ENCODE results near the gene APP.
"Not testable (repeated sequence)": the region's sequence is repeated elsewhere in the genome, so short reads cannot be mapped to it uniquely, and the experiment has no call there.

The APP gene

GRCh38 chr21:25927195-25927880, 243.2 kb downstream of the APP start:
- Histone ChIP-seq H3K4me2 (ENCODE audit: low read depth, low read length, poor library complexity, severe bottlenecking) (no peak overlapping the region), H3K9me3 (ENCODE audit: insufficient read depth, low read depth, low read length) (no peaks in the 10 kb centered on the region; the same call in 1 of the 2 replicates), H3K36me3 (ENCODE audit: insufficient read depth, low read length) (no peaks in the 10 kb centered on the region), H3K27me3 (ENCODE audit: insufficient read depth, low read length, poor library complexity, severe bottlenecking) (no peaks in the 10 kb centered on the region), H3K9ac (ENCODE audit: low read depth, low read length, poor library complexity, severe bottlenecking) (no peak overlapping the region), H3K4me3 (ENCODE audit: low read length, poor library complexity, severe bottlenecking) (no peak overlapping the region), H3F3A (ENCODE audit: low read depth) (no peaks in the 10 kb centered on the region), H2AFZ (ENCODE audit: low read length) (no peak overlapping the region), H3K79me2 (ENCODE audit: insufficient read depth, low read length) (no peaks in the 10 kb centered on the region), H3K4me1 (ENCODE audit: insufficient read depth, low read length, poor library complexity, severe bottlenecking) (no peaks in the 10 kb centered on the region), H3K9me2 (replicated peaks; ENCODE audit: low read depth, low read length) (no peaks in the 10 kb centered on the region), H4K20me1 (ENCODE audit: insufficient read depth, low read length, poor library complexity, severe bottlenecking) (no peaks in the 10 kb centered on the region)
- no peak for TF ChIP-seq CTCF (conservative IDR thresholded peaks at IDR 0.05; ENCODE audit: low read length)
- TF ChIP-seq EZH2phosphoT487 (IDR thresholded peaks at IDR 0.05; ENCODE audit: borderline replicate concordance), result no peak

GRCh38 chr21:25925936-25926335, 244.6 kb downstream of the APP start:
- no peaks in the 10 kb centered on the region for H3K27me3 ChIP-seq (ENCODE audit: insufficient read depth, low read length, poor library complexity, severe bottlenecking)
- H3K9me3 ChIP-seq (ENCODE audit: insufficient read depth, low read depth, low read length), result no peaks in the 10 kb centered on the region; the same call in 1 of the 2 replicates
- no peak overlapping the region for H3K4me2 ChIP-seq (ENCODE audit: low read depth, low read length, poor library complexity, severe bottlenecking)
- no peak for TF ChIP-seq EZH2phosphoT487 (IDR thresholded peaks at IDR 0.05; ENCODE audit: borderline replicate concordance)
- TF ChIP-seq CTCF (conservative IDR thresholded peaks at IDR 0.05; ENCODE audit: low read length), result no peak
- no peak overlapping the region for H3K4me3 ChIP-seq (ENCODE audit: low read length, poor library complexity, severe bottlenecking)
- no peaks in the 10 kb centered on the region for H3K9me2 ChIP-seq (replicated peaks; ENCODE audit: low read depth, low read length)
- no peaks in the 10 kb centered on the region for H4K20me1 ChIP-seq (ENCODE audit: insufficient read depth, low read length, poor library complexity, severe bottlenecking)
- H3K9ac ChIP-seq (ENCODE audit: low read depth, low read length, poor library complexity, severe bottlenecking), result no peak overlapping the region
- no peaks in the 10 kb centered on the region for H3K36me3 ChIP-seq (ENCODE audit: insufficient read depth, low read length)
- H2AFZ ChIP-seq (ENCODE audit: low read length), result no peak overlapping the region
- no peaks in the 10 kb centered on the region for H3K79me2 ChIP-seq (ENCODE audit: insufficient read depth, low read length)
- H3K4me1 ChIP-seq (ENCODE audit: insufficient read depth, low read length, poor library complexity, severe bottlenecking), result no peaks in the 10 kb centered on the region
- no peaks in the 10 kb centered on the region for H3F3A ChIP-seq (ENCODE audit: low read depth)

GRCh38 chr21:25925064-25925800, 245.3 kb downstream of the APP start:
- no peak overlapping the region for H3K9ac ChIP-seq (ENCODE audit: low read depth, low read length, poor library complexity, severe bottlenecking)
- no peaks in the 10 kb centered on the region for H3K27me3 ChIP-seq (ENCODE audit: insufficient read depth, low read length, poor library complexity, severe bottlenecking)
- no peaks in the 10 kb centered on the region for H3K9me3 ChIP-seq (ENCODE audit: insufficient read depth, low read depth, low read length)
- no peaks in the 10 kb centered on the region for H3F3A ChIP-seq (ENCODE audit: low read depth)
- no peaks in the 10 kb centered on the region for H3K79me2 ChIP-seq (ENCODE audit: insufficient read depth, low read length)
- H3K36me3 ChIP-seq (ENCODE audit: insufficient read depth, low read length), result no peaks in the 10 kb centered on the region
- H3K4me2 ChIP-seq (ENCODE audit: low read depth, low read length, poor library complexity, severe bottlenecking), result no peak overlapping the region
- H3K4me1 ChIP-seq (ENCODE audit: insufficient read depth, low read length, poor library complexity, severe bottlenecking), result no peaks in the 10 kb centered on the region
- H4K20me1 ChIP-seq (ENCODE audit: insufficient read depth, low read length, poor library complexity, severe bottlenecking), result no peaks in the 10 kb centered on the region
- no peak overlapping the region for H3K4me3 ChIP-seq (ENCODE audit: low read length, poor library complexity, severe bottlenecking)
- no peak overlapping the region for H2AFZ ChIP-seq (ENCODE audit: low read length)
- TF ChIP-seq CTCF (conservative IDR thresholded peaks at IDR 0.05; ENCODE audit: low read length) (no peak), EZH2phosphoT487 (IDR thresholded peaks at IDR 0.05; ENCODE audit: borderline replicate concordance) (no peak)
- H3K9me2 ChIP-seq (replicated peaks; ENCODE audit: low read depth, low read length), result no peaks in the 10 kb centered on the region

GRCh38 chr21:25918152-25918551, 252.4 kb downstream of the APP start:
- H3K9ac ChIP-seq (ENCODE audit: low read depth, low read length, poor library complexity, severe bottlenecking); H3K79me2 ChIP-seq (ENCODE audit: insufficient read depth, low read length); H3F3A ChIP-seq (ENCODE audit: low read depth); H3K9me3 ChIP-seq (ENCODE audit: insufficient read depth, low read depth, low read length); H3K4me2 ChIP-seq (ENCODE audit: low read depth, low read length, poor library complexity, severe bottlenecking); H3K27me3 ChIP-seq (ENCODE audit: insufficient read depth, low read length, poor library complexity, severe bottlenecking); H2AFZ ChIP-seq (ENCODE audit: low read length); H4K20me1 ChIP-seq (ENCODE audit: insufficient read depth, low read length, poor library complexity, severe bottlenecking); H3K4me3 ChIP-seq (ENCODE audit: low read length, poor library complexity, severe bottlenecking); H3K36me3 ChIP-seq (ENCODE audit: insufficient read depth, low read length); H3K4me1 ChIP-seq (ENCODE audit: insufficient read depth, low read length, poor library complexity, severe bottlenecking); H3K9me2 ChIP-seq (replicated peaks; ENCODE audit: low read depth, low read length): not testable (repeated sequence)

Measured in Loucy (cell line).